Activated T-cell treated with anti-CD3 and anti-CD28 coated beads, Interleukin-2, amount 50 U/mL, for 48 hours (primary cell): ENCODE results near the gene NPM3.

Source experiments
- DNase-seq, 2 experiments: peaks; one replicate each; pipeline ENCODE4 v3.0.0-alpha.2; 2020

The NPM3 gene

DNA sequence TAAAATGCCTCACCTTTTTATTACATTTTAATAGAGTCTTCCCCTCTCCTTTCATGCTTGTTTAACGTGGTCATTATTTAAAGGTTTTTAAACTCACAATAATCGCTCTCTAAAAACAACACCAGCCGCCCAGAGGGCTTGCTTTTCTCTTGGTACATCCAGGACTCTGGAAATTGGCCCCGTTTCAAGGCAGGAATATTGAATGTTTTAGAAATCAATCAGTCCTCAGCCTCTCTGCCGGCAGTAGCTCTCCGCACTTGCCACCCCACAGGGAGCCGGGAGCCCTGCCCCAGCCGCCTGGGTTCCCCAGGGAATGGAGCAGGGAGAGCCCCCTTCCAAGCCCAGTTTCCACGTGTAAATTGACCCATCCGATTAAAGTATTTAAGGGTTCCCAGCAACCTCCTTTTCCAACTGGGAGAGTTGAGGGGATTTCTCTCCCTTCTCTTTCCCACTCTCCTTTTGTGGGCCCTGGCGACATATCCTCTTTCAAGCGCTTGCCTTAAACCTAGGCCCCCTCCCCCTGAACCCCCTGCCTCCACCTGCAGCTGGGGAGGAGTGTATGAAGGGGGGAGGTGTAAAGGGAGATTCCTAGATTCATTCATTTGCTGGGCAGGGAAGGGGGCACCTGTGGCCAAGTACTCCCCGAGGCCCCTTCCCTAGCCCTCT is 9.2 kb downstream of the NPM3 start:
- no peak for DNase-seq

GRCh38 chr10:101772895-101773761 is 10.1 kb downstream of the NPM3 start:
- DNase-seq, result no peak

DNA sequence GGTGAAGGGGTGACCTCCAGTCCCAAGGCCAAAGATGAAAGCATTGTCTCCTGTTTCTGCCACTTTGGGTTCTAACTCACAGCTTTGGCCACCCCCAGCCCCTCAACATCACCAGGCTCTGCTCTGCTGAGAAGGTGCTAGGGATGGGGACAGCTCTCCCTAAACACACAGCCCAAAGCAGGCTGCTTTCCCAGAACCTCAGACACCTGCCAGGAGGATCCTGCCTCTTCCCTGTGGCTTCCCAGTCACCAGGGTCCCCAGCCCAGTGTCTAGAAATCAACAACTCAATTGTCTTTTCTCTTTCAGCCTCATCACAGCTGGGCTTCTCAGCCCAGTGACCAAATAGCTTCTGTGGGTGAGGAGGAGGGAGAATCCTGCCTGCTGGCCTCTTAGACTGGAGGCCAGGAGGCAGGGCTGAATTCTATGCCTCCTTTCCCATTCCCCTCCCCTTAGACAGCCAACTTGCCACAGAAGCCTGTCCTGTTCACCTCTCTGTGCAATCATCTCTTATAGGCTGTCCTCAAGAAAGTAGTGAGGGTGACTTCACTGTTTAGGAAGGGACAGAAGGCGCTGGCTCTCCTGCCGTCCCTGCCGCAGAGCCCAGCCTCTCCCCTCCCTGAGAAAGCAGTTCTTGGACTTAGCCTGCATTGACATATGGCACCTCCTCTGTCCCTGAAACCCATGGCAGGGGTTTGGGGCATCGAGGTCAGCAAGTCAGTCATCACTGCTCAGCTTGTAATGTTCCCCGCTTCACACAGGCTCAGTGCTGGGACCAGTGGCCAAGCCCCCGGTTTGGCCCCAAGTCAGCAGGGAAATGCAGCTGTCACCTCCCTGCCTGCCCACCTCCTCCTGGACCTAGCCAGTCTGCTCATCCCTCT is 11.0 kb downstream of the NPM3 start:
- no peak for DNase-seq

DNA sequence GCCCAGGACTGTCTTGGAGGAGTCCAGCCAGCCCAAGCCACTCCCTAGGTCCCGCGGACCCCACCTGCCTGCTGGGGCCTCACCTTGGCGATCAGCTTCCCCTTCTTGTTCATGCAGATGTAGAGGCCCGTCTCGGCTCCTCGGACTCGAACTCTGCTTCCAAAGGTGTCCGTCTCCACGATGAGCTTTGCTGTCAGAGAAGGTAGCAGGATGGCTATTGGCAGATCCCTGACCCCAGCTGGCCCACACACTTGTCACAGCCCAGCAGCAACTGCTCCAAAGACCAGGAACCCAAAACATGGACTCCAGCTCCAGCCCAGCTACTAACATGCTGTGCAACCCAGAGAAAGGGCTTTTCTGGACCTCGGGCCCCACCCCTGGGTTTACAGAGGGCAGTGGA is 11.9 kb downstream of the NPM3 start:
- DNase-seq, result no peak

GRCh38 chr10:101770331-101771215 is 12.7 kb downstream of the NPM3 start:
- DNase-seq, result no peak

GRCh38 chr10:101769541-101770180 is 13.6 kb downstream of the NPM3 start:
- DNase-seq, result no peak

- no peak for DNase-seq
These were observed 14.5 kb downstream of the NPM3 start for GRCh38 chr10:101768791-101769170.

DNA sequence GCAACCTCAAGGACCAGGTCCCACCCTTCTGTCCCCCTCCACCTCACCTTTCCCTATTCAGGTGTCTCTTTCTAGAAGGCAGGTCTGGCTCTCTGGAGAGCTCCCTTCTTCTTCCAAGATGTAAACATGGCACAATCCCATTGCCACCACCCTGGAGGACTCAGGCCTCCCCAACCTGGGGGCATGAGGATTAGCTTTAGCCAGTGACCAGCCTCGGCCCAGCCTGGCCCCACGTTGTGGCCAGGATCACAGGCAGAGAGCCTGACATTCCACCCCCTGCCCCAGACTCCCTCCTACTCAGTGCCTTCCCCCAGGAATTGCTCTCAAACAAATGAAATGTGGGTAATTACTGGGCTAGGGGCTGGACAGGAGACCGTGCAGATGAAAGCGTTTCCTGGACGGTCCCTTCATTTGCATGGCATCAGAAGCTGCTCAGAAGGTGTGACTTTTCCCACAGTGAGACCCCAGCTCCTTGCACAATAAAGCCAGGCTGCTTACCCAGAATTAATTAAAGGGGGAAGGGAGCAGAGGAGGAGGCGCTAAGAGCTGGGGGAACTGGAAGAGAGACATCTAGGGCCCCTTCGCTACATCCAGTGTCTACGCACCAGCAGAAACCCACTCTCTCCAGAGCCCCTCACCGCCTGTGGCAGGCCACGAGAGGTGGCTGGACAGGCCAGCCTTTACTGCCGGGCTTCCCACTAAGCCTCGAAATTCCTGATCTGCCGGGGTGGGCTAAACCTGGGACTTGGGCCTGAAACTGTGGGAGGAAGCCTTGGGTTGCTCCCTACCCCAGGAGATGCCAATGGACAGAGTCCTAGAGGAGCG is 15.1 kb downstream of the NPM3 start:
- DNase-seq, result no peak

DNA sequence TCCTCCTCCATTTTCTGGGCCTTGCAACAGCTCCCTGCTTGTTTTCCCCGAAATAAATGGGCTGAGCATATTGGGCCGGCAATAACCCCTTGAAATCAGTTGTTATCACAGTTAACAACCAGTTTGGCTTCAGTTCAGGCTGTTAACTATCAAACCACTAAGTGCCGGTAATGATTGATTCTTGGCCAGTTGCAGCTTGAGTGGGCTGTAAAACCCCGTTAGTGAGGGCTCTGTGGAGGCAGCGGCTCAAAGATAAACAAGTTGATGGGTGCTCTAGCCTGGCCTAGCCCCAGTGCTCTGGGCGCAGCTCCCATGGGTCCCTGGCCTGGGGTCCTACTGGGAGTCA is 15.7 kb downstream of the NPM3 start:
- DNase-seq, result no peak

DNA sequence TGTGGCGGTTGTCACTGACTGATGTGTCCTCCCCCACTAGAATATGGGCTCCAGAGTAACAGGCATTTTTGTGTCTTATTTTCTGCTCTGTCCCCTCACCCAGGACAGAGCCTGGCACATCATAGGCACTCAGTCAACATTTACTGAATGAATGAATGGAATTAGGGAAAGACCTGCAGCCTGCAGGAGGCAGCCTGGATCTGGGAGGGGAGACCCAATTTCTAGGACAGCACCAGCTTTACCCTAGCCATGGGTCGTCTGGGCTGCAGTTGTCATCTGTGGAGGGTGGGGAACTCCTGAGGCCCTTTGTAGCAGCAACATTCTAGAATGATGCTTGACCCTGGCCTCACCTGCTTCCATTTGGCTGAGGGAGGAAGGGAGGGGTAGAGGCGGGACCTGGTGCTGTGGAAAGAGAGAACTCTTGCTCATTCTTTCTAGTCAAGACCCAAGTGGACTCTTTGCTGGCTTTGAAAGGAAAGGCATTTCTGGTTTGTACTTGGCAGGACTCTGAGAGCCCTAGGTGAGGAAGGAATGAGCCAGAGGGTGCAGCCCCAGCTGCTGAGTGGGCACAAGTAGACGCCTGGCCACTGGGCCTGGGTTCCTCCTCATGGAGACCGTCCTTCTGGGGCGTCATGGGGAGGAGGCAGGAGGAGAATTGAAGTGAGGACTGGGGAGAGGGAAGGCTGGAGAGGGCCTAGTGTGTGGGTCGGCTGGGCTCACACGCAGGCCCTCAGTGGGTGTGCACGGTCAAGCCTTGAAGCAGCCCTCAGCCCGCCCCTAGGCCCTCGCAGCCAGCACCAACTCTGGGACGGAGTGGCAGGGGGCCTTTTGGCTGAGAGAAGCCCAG is 16.3 kb downstream of the NPM3 start:
- no peak for DNase-seq

DNA sequence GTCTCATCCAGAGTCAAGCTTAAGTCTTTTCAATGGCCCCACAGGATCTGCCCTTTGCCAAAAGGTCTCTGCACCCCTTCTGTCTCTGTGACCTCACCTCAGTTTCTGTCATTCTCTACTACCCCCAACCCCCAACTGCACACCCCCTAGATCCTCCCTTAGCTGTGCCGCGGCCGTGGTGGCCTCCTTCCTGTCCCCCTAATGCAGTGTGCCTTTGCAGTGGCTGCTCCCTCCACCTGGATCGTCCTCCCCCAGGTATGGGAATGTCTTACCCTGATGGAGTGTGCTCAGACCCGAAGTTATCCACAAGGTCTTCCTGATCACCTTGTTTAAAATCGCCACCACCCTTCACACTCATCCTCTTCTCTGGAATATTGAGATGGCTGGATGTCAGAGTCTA is 16.9 kb downstream of the NPM3 start:
- no peak for DNase-seq

GRCh38 chr10:101763141-101763846 is 20.0 kb downstream of the NPM3 start:
- no peak for DNase-seq

DNA sequence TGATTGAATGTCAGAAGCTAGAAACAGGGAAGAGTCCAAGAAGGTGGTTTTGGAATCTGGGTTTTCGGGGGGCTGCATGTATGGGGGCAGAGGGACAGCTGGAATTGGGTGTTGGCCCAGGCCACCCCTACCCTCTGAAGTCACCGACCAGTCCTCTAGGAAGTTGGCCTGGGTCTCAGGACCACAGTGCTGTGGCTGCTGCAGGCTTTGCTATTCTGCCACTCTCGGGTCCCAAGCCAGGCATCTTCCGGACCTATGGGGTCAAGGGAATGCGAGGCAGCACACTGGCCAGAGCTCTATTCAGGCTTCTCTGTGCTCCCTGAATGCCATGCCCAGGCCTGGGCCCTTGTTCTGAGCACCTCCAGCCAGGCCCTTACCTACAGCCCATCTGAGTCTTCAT is 20.5 kb downstream of the NPM3 start:
- no peak for DNase-seq

DNA sequence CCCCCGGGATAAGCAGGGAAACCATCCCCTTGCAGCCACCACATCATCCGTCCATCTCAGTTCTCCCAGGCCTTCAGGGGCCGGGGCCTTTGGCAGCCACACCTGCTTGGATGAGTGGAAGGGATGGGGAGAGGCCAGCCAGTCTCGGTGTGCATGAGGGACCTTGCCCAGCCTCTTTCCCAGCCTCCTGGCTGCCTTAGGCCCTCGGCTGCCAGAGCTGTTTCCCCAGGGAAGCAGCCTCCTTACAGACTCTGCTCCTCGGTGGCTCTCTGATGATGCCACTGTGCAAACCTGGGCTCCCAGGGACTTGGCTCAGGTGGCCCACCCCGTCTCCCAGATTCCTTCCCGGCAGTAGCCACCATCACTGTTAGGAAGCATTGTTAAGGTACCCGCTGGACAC is 22.0 kb downstream of the NPM3 start:
- DNase-seq, result no peak

DNA sequence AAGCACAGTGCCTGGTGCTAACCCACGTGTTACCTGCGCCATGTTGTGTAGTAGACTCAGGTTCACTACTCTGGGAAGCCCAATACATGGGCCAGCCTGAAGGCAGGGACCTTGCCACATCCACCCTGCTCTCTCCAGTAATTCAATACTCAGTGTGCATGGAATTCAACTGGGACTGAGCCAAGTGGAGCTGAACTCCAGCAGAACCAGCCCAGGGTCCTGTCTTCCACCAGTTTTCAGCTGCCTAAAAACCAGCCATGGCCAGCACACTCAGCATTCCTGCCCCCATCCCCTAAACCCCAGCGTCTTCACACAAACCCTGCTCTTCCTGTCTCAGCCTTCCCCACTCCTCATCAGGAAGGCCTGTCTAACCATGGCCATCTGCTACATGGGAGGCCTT is 22.7 kb downstream of the NPM3 start:
- DNase-seq, result no peak

DNA sequence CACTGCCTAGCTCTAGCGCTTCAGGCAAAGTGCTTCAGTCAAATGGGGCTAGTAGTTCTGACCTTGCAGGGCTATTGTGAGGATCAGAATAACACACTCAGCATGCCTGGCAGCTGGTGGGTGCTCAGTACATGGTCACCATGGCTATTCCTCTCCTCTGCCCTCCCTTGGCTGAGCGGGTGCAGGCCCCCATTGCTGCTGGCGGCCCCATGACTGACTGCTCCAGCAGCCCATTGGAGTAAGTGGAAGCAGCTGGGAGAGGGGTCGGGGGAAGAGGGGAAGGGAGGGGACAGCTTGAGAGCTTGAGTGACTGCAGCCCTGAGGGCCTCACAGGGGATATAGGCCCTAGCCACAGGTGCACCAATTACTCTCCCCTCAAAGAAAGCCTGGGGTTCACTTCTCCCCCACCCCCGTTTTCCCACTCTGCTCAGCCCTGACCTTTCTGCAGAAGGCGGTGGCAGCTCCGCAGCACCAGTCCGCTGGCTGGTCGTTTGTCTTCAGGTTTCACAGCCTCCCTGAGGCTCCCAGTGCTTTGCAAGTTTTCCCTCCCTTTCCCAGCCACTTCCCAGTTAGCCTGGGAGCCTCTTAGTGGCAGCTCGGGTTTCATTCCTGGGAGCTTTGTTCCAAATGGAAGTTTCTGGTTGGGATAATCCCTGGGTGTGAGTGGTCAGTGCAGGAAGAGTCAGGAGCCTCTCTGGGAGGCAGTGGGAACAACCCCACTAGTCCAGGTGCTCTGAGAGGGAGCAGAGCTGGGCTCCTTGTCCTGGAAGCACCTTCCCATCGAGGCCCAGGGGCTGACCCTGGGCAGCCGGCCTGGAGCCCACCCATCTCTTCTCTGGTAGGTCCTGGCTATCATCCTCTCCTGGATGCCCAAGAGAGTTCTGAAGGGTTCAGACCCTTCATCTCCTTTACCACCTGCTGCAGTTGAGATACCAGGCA is 23.7 kb downstream of the NPM3 start:
- no peak for DNase-seq

DNA sequence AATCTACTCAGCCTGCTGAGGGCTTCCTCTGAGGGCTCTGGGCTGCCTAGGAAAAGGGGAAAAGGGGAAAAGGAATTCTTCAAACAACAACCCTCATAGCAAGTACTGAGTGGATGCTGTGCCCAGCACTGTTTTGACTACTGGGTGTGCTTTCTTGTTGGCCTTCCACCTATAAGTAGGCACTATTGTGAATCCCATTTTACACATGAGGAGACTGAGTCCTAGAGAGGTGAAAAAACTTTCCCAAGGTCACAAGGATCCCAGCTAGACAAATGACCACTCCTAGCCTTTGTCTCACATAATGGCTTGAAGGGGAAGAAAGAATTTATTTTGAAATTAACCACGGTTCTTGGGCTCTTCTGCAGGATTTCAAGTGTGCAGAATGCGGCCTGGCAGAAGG is 24.4 kb downstream of the NPM3 start:
- DNase-seq, result no peak

DNA sequence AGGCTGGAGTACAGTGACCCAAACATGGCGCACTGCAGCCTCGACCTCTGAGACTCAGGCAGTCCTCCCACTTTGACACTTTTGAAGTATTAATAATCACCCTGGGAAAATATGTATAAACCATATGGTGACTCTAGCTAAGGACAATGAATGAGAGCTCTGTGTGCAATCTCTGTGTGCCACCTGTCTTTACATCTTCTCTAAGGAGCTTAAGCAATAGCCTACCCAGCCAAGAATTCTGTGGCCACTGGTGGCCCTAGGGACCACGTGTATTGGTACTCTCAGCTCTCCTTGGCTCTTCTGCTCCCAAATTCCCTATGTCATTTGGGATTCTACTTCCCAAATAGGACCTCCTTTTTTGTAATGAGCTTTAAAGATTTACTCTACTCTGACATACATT is 31.0 kb downstream of the NPM3 start:
- no peak for DNase-seq
